RWPE2 (cell line): ENCODE data around the gene ARMC7.
"Not testable (repeated sequence)": the region's sequence is repeated elsewhere in the genome, so short reads cannot be mapped to it uniquely, and the experiment has no call there.

ENCODE experiments used
- ATAC-seq: fragments of 200-7000 bp; cut with Tn5 transposase; 3 replicates; pipeline ENCODE4 v1.9.1; 2021; ENCODE audit warnings: low read depth
- DNase-seq: peaks from one replicate; pipeline ENCODE4 v3.0.0-alpha.2; 2020; ENCODE audit warnings: low spot score
- H3K27ac ChIP-seq: fragments of 450-650 bp; 2 replicates; pipeline ENCODE4 v1.5.1; 2017; ENCODE audit warnings: mild to moderate bottlenecking; ENCODE audit not compliant: poor library complexity, severe bottlenecking
- H3K27me3 ChIP-seq: fragments of 250-450 bp; sonication (Bioruptor Pico); 2 replicates; pipeline ENCODE4 v1.5.1; 2021; ENCODE audit warnings: mild to moderate bottlenecking, moderate library complexity; ENCODE audit not compliant: insufficient read depth, poor library complexity, severe bottlenecking
- H3K36me3 ChIP-seq: fragments of 250-450 bp; sonication (Bioruptor Pico); 2 replicates; pipeline ENCODE4 v1.5.1; 2020; ENCODE audit warnings: low read depth, mild to moderate bottlenecking, moderate library complexity
- H3K4me1 ChIP-seq: fragments of 250-450 bp; sonication (Bioruptor Pico); 2 replicates; pipeline ENCODE4 v1.5.1; 2021; ENCODE audit warnings: mild to moderate bottlenecking, moderate library complexity; ENCODE audit not compliant: insufficient read depth, poor library complexity, severe bottlenecking
- H3K4me3 ChIP-seq: fragments of 250-450 bp; sonication (Bioruptor Pico); 2 replicates; pipeline ENCODE4 v1.5.1; 2021; ENCODE audit warnings: mild to moderate bottlenecking, moderate library complexity; ENCODE audit not compliant: severe bottlenecking
- H3K9me3 ChIP-seq: fragments of 250-450 bp; sonication (Bioruptor Pico); 2 replicates; pipeline ENCODE4 v1.5.1; 2021; ENCODE audit warnings: mild to moderate bottlenecking, moderate library complexity; ENCODE audit not compliant: severe bottlenecking
- TF ChIP-seq, protein P1 (sequence below): fragments of 450-650 bp; IDR thresholded peaks from one replicate; pipeline ENCODE4 v1.5.1; 2017; ENCODE audit warnings: mild to moderate bottlenecking, moderate library complexity; ENCODE audit not compliant: poor library complexity, severe bottlenecking

ARMC7 gene

GRCh38 chr17:75118307-75118706 lies 8.5 kb downstream of the ARMC7 start:
- TF ChIP-seq, protein P1, sequence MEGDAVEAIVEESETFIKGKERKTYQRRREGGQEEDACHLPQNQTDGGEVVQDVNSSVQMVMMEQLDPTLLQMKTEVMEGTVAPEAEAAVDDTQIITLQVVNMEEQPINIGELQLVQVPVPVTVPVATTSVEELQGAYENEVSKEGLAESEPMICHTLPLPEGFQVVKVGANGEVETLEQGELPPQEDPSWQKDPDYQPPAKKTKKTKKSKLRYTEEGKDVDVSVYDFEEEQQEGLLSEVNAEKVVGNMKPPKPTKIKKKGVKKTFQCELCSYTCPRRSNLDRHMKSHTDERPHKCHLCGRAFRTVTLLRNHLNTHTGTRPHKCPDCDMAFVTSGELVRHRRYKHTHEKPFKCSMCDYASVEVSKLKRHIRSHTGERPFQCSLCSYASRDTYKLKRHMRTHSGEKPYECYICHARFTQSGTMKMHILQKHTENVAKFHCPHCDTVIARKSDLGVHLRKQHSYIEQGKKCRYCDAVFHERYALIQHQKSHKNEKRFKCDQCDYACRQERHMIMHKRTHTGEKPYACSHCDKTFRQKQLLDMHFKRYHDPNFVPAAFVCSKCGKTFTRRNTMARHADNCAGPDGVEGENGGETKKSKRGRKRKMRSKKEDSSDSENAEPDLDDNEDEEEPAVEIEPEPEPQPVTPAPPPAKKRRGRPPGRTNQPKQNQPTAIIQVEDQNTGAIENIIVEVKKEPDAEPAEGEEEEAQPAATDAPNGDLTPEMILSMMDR, result no peak
- Histone ChIP-seq H3K27me3 (no peaks in the 10 kb centered on the region), H3K4me1 (peaks cover 7% of the 10 kb centered on the region), H3K36me3 (peaks cover 13% of the 10 kb centered on the region), H3K4me3 (no peak overlapping the region), H3K27ac (no peak overlapping the region), H3K9me3 (no peaks in the 10 kb centered on the region)
- no peak for DNase-seq
- ATAC-seq, result no peak

DNA sequence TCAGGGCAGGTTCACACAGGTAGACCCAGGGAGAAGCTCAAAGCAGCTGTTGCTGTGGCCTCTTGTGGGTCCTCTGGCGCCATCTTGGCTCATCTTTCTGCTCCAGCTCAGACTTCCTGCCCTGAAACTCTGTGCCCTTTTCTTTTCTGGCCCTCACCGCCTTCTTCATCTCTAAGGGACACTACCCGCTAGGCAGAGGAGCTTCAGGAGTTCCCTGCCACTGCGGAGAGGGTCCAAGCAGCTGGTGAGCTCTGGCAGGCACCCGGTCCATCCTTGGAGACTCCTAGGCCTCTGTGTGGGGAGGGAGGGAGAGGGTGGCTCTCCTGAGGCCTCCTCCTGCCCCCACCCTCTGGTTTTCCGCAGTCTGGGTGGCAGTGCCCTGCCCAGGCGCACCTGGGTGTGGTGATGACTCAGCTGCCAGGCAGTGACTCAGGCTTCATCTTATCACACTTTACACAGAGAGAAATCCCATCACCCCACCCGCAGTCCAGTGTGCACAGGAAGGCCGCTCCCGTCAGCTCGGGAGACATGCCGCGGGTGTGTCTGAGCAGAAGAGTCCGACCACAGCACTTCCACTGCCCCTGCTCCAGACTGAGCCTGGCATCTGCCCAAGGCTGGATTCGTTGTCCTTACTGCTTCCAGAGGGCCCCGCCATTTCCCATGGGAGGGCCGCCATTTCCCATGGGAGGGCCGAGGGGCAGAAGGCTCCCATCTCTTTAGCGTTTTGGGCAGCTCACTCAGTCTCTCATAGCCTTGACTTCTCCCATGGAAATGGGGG lies 14.5 kb downstream of the ARMC7 start:
- H3K4me1 ChIP-seq, result peaks cover 29% of the 10 kb centered on the region
- DNase-seq (peak; percentile 100), ATAC-seq (peak; percentile 94)
- no peaks in the 10 kb centered on the region for H3K9me3 ChIP-seq
- TF ChIP-seq, protein P1, result no peak
- no peaks in the 10 kb centered on the region for H3K27me3 ChIP-seq
- H3K4me3 ChIP-seq, result no peak overlapping the region
- H3K27ac ChIP-seq, result peak overlapping the region; percentile 97
- 0 out of 2 replicates have a peak, but pooled peaks cover 3% of the 10 kb centered on the region for H3K36me3 ChIP-seq

DNA sequence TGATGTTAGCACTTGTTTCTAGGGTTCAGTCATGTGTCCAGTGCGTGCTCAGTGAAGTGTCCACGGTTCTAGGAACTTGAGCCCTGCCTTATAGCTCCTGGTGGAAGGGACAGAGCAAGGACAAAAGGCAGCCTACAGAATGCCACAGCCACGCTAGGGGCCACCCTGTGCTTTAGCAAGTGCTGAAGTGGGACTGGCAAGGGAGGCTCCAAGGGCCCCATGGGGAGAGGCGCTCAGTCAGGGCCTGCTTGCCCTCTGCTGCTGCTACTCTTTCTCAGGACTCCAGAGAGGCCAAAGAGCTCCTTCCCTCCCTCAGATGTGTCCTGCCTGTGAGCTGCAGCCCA lies 15.0 kb downstream of the ARMC7 start:
- ATAC-seq (no peak), DNase-seq (no peak)
- Histone ChIP-seq H3K27ac (peak overlapping the region; percentile 97), H3K9me3 (no peaks in the 10 kb centered on the region), H3K4me1 (peaks cover 29% of the 10 kb centered on the region), H3K4me3 (no peak overlapping the region), H3K27me3 (no peaks in the 10 kb centered on the region), H3K36me3 (peaks cover 6% of the 10 kb centered on the region)
- TF ChIP-seq, protein P1, result no peak

GRCh38 chr17:75125984-75126383 lies 16.2 kb downstream of the ARMC7 start:
- H3K27ac ChIP-seq, result peak overlapping the region; percentile 97
- ATAC-seq (no peak), DNase-seq (no peak)
- no peak overlapping the region for H3K4me3 ChIP-seq
- H3K4me1 ChIP-seq, result peaks cover 29% of the 10 kb centered on the region
- TF ChIP-seq, protein P1, result no peak
- H3K9me3 ChIP-seq, result no peaks in the 10 kb centered on the region
- H3K27me3 ChIP-seq, result no peaks in the 10 kb centered on the region
- H3K36me3 ChIP-seq, result peaks cover 15% of the 10 kb centered on the region

DNA sequence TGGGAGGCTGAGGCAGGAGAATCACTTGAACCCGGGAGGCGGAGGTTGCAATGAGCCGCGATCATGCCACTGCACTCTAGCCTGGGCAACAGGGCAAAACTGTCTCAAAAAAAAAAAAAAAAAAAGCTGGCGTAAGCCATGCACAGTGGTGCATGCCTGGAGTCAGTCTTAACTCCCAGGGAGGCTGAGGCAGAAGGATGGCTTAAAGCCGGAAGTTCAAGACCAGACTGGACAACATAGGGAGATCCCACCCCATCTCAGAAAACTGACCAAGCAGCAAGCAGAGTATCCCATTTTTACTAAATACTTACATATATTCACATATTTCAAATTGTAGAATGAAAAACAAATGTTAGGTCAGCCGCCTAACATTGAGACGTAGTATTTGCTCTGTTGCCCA lies 17.2 kb downstream of the ARMC7 start:
- peak overlapping the region; percentile 87 for H3K27ac ChIP-seq
- no peaks in the 10 kb centered on the region for H3K27me3 ChIP-seq
- TF ChIP-seq, protein P1, result no peak
- no peaks in the 10 kb centered on the region for H3K9me3 ChIP-seq
- ATAC-seq (no peak), DNase-seq (no peak)
- H3K36me3 ChIP-seq, result peaks cover 15% of the 10 kb centered on the region
- H3K4me1 ChIP-seq, result peaks cover 29% of the 10 kb centered on the region
- H3K4me3 ChIP-seq, result no peak overlapping the region

DNA sequence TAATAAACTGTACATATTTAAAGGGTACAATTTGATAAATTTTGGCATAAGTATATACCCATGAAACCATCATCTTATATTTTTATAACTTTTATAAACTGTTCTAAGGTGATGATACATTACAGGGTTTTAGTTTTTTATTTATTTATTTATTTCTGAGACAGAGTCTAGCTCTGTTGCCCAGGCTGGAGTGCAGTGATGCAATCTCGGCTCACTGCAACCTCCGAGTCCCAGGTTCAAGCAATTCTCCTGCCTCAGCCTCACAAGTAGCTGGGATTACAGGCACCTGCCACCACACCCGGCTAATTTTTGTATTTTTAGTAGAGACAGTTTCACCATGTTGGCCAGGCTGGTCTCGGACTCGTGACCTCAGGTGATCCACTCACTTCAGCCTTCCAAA lies 18.2 kb downstream of the ARMC7 start:
- H3K36me3 ChIP-seq, result peaks cover 21% of the 10 kb centered on the region
- H3K4me1 ChIP-seq, result peaks cover 33% of the 10 kb centered on the region
- H3K4me3 ChIP-seq, H3K9me3 ChIP-seq, DNase-seq, H3K27me3 ChIP-seq, ATAC-seq: not testable (repeated sequence)
- peak overlapping the region; percentile 87 for H3K27ac ChIP-seq
